Measurements from ENCODE around the gene RIMBP2. TPM values are rescaled to one million over a fixed set of nuclear protein-coding genes. Genes with fewer than 3 reads are reported as not detected.

RIMBP2 gene
- polyA plus RNA-seq, 1 of the 3 experiments (the other 2 are of a cell fraction), result 0.90 TPM

DNA sequence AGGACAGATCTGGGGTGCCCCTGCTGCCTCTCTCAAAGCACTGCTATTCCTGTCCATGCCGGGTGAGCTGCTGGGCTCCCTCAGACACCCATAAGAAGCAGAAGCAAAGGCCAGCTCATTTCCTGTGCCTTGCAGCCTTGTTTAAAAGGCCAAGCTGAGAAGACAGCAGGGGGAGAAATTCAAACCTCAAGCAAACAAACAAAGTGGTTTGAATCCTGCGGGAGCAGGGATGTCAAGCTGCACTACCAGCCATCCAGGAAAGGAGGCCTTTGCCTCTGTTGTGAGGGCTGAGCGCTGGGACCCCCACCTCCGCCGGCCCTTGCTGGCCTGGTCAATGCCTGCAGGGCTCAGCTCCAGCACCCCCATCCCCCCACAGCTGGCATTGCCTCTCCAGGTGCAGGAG is 201.9 kb downstream of the RIMBP2 start:
- no peak overlapping the region for H3K4me3 ChIP-seq (ENCODE audit: low read depth in 2 of 2, low read length in 1 of 2)
- peaks cover 0 to 19% of the 10 kb centered on the region in 2 experiments; a peak in 1 of 4 replicates for H3K4me1 ChIP-seq (ENCODE audit: control insufficient read depth in 1 of 2, insufficient read depth in 2 of 2, low read depth in 1 of 2, low read length in 1 of 2)
- H3K27me3 ChIP-seq (ENCODE audit: insufficient read depth), result no peaks in the 10 kb centered on the region
- no peaks in the 10 kb centered on the region for H3K79me2 ChIP-seq (ENCODE audit: insufficient read depth)
- TF ChIP-seq NRF1 (IDR thresholded peaks at IDR 0.05; ENCODE audit: low read depth, low read length) (no peak), SIN3A (IDR thresholded peaks at IDR 0.05; ENCODE audit: borderline replicate concordance, low read depth, low read length) (no peak), TAF1 (IDR thresholded peaks at IDR 0.05; ENCODE audit: borderline replicate concordance, low read depth, low read length) (no peak), GATA2 (CRISPR knock-in tag; IDR thresholded peaks at IDR 0.05) (no peak), MEF2A (IDR thresholded peaks at IDR 0.05; ENCODE audit: borderline replicate concordance, low read depth) (no peak), FOXM1 (IDR thresholded peaks at IDR 0.05; ENCODE audit: low read depth) (no peak), SMC3 (IDR thresholded peaks at IDR 0.05; ENCODE audit: low read depth, low read length) (no peak), TEAD4 (IDR thresholded peaks at IDR 0.05; ENCODE audit: borderline replicate concordance, insufficient read depth) (no peak), FOSL2 (IDR thresholded peaks at IDR 0.05; ENCODE audit: borderline replicate concordance, low read depth) (no peak), NFIC (IDR thresholded peaks at IDR 0.05; ENCODE audit: borderline replicate concordance) (no peak), RCOR1 (IDR thresholded peaks at IDR 0.05; ENCODE audit: low read length) (no peak), RXRA (IDR thresholded peaks at IDR 0.05; ENCODE audit: borderline replicate concordance, low read depth) (no peak), YY1 (IDR thresholded peaks at IDR 0.05; ENCODE audit: low read depth) (no peak), JUND (IDR thresholded peaks at IDR 0.05) (no peak), TCF12 (IDR thresholded peaks at IDR 0.05) (no peak), FOXJ3 (CRISPR knock-in tag; IDR thresholded peaks at IDR 0.05) (no peak)
- TF ChIP-seq, protein P1, sequence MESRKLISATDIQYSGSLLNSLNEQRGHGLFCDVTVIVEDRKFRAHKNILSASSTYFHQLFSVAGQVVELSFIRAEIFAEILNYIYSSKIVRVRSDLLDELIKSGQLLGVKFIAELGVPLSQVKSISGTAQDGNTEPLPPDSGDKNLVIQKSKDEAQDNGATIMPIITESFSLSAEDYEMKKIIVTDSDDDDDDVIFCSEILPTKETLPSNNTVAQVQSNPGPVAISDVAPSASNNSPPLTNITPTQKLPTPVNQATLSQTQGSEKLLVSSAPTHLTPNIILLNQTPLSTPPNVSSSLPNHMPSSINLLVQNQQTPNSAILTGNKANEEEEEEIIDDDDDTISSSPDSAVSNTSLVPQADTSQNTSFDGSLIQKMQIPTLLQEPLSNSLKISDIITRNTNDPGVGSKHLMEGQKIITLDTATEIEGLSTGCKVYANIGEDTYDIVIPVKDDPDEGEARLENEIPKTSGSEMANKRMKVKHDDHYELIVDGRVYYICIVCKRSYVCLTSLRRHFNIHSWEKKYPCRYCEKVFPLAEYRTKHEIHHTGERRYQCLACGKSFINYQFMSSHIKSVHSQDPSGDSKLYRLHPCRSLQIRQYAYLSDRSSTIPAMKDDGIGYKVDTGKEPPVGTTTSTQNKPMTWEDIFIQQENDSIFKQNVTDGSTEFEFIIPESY (IDR thresholded peaks at IDR 0.05; ENCODE audit: borderline replicate concordance, low read depth), result no peak
- TF ChIP-seq, protein P2, sequence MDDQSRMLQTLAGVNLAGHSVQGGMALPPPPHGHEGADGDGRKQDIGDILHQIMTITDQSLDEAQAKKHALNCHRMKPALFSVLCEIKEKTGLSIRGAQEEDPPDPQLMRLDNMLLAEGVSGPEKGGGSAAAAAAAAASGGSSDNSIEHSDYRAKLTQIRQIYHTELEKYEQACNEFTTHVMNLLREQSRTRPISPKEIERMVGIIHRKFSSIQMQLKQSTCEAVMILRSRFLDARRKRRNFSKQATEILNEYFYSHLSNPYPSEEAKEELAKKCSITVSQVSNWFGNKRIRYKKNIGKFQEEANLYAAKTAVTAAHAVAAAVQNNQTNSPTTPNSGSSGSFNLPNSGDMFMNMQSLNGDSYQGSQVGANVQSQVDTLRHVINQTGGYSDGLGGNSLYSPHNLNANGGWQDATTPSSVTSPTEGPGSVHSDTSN (IDR thresholded peaks at IDR 0.05), result no peak
- TF ChIP-seq, protein P3, sequence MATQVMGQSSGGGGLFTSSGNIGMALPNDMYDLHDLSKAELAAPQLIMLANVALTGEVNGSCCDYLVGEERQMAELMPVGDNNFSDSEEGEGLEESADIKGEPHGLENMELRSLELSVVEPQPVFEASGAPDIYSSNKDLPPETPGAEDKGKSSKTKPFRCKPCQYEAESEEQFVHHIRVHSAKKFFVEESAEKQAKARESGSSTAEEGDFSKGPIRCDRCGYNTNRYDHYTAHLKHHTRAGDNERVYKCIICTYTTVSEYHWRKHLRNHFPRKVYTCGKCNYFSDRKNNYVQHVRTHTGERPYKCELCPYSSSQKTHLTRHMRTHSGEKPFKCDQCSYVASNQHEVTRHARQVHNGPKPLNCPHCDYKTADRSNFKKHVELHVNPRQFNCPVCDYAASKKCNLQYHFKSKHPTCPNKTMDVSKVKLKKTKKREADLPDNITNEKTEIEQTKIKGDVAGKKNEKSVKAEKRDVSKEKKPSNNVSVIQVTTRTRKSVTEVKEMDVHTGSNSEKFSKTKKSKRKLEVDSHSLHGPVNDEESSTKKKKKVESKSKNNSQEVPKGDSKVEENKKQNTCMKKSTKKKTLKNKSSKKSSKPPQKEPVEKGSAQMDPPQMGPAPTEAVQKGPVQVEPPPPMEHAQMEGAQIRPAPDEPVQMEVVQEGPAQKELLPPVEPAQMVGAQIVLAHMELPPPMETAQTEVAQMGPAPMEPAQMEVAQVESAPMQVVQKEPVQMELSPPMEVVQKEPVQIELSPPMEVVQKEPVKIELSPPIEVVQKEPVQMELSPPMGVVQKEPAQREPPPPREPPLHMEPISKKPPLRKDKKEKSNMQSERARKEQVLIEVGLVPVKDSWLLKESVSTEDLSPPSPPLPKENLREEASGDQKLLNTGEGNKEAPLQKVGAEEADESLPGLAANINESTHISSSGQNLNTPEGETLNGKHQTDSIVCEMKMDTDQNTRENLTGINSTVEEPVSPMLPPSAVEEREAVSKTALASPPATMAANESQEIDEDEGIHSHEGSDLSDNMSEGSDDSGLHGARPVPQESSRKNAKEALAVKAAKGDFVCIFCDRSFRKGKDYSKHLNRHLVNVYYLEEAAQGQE (IDR thresholded peaks at IDR 0.05; ENCODE audit: low read depth, low read length), result no peak
- TF ChIP-seq, protein P4, sequence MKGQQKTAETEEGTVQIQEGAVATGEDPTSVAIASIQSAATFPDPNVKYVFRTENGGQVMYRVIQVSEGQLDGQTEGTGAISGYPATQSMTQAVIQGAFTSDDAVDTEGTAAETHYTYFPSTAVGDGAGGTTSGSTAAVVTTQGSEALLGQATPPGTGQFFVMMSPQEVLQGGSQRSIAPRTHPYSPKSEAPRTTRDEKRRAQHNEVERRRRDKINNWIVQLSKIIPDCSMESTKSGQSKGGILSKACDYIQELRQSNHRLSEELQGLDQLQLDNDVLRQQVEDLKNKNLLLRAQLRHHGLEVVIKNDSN (IDR thresholded peaks at IDR 0.05; ENCODE audit: borderline replicate concordance, low read depth), result no peak
- H3K9ac ChIP-seq, result no peak overlapping the region
- H2AFZ ChIP-seq (ENCODE audit: low read depth), result no peak overlapping the region
- H3K4me2 ChIP-seq, result no peak overlapping the region
- H3K36me3 ChIP-seq (replicated peaks in 1 of 2; ENCODE audit: control insufficient read depth in 1 of 2, insufficient read depth in 2 of 2, low read length in 1 of 2), result no peaks in the 10 kb centered on the region
- ChIA-PET POLR2A (no interaction called here), CTCF (interaction anchor here (1.1 to 1.8 kb wide), 2 partner anchors 233 to 238 kb away, joined by 3 to 4 read pairs; no protein-coding TSS in a partner anchor)
- peak overlapping the region in 1 of 2 experiments; percentile 25; a peak in 1 of 4 replicates for H3K27ac ChIP-seq (ENCODE audit: low read depth in 2 of 2, low read length in 1 of 2)
- H3K9me3 ChIP-seq, result no peaks in the 10 kb centered on the region
- DNase-seq, result peak; percentile 45
- H4K20me1 ChIP-seq (ENCODE audit: insufficient read depth), result no peaks in the 10 kb centered on the region
- no peaks in the 10 kb centered on the region for H3K9me2 ChIP-seq
- 49% methylated on average over 2 of the region's 5 CpGs for WGBS (ENCODE audit: low lambda C conversion rate)
- H3F3A ChIP-seq (replicated peaks; ENCODE audit: insufficient read depth), result no peaks in the 10 kb centered on the region

Data from SK-N-SH (cell line).